HFFc6 (cell line): ENCODE measurements around the gene TNFAIP3. TPM values are rescaled to one million over a fixed set of nuclear protein-coding genes. Genes with fewer than 3 reads are reported as not detected.
A peak's percentile ranks its signal among the peaks of the same experiment; 100 is the strongest.

Source experiments
- DNase-seq: peaks from one replicate; pipeline ENCODE4 v3.0.0-alpha.2; 2018
- H3K27ac Mint-ChIP-seq: 2 replicates; pipeline ENCODE4 v1.8.0; 2020; ENCODE audit warnings: mild to moderate bottlenecking, mixed read lengths
- H3K27me3 Mint-ChIP-seq: 2 replicates; pipeline ENCODE4 v1.8.0; 2021; ENCODE audit warnings: mild to moderate bottlenecking, moderate library complexity, mixed read lengths; ENCODE audit not compliant: insufficient read depth
- H3K36me3 Mint-ChIP-seq: 2 replicates; pipeline ENCODE4 v1.8.0; 2021; ENCODE audit warnings: low read depth, mixed read lengths
- H3K4me1 Mint-ChIP-seq: 2 replicates; pipeline ENCODE4 v1.8.0; 2020; ENCODE audit warnings: low read depth, mixed read lengths
- H3K4me3 Mint-ChIP-seq: 2 replicates; pipeline ENCODE4 v1.8.0; 2020; ENCODE audit warnings: mild to moderate bottlenecking, moderate library complexity, mixed read lengths
- H3K9me3 Mint-ChIP-seq: 2 replicates; pipeline ENCODE4 v1.8.0; 2020; ENCODE audit warnings: mild to moderate bottlenecking, mixed read lengths
- CTCF ChIP-seq: fragments of 200-600 bp; sonication (generic); IDR thresholded peaks from 2 replicates; pipeline ENCODE4 v1.5.0; 2021; ENCODE audit warnings: antibody characterized with exemption, mild to moderate bottlenecking
- total RNA-seq, 6 experiments: library from RNA; stranded (reverse); fragmentation: NEBNext Ultra II Directional; extraction: Animal tissue kit (Norgen Biotek cat#: 25700); gene quantifications; 2 replicates in 1 of 6; 3 replicates in 5 of 6; pipeline ENCODE4 v1.2.3, GENCODE V29; 2021

Gene TNFAIP3
- total RNA-seq, 6 experiments from 2014 or later, result 4.5 to 17.2 (median 7.8) TPM

DNA sequence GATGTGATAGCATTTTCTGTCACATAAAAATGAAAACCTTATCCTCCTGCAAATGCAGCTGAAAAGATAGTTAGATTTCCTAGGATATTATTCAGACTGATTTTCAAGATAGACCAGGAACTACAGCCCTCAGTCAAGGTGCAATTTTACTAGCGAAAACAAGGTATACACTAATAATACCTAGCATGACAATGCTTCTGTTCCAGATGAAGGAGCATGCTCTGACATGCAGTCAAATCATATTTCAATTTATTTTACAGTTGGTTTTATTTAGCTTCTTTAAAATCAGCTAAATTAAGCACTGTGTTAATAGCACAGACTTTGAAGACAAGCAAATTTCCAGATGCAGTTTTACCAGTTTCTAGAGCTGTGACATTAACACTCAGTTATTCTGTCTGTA is 14.2 kb upstream of the TNFAIP3 start:
- DNase-seq, result no peak
- H3K4me1 Mint-ChIP-seq, result peaks cover 39% of the 10 kb centered on the region
- TF ChIP-seq CTCF, result no peak
- H3K27me3 Mint-ChIP-seq, result no peaks in the 10 kb centered on the region; the same call in 1 of the 2 replicates
- peaks cover 4% of the 10 kb centered on the region for H3K36me3 Mint-ChIP-seq
- no peak overlapping the region for H3K27ac Mint-ChIP-seq
- H3K9me3 Mint-ChIP-seq, result no peaks in the 10 kb centered on the region
- H3K4me3 Mint-ChIP-seq, result no peak overlapping the region

DNA sequence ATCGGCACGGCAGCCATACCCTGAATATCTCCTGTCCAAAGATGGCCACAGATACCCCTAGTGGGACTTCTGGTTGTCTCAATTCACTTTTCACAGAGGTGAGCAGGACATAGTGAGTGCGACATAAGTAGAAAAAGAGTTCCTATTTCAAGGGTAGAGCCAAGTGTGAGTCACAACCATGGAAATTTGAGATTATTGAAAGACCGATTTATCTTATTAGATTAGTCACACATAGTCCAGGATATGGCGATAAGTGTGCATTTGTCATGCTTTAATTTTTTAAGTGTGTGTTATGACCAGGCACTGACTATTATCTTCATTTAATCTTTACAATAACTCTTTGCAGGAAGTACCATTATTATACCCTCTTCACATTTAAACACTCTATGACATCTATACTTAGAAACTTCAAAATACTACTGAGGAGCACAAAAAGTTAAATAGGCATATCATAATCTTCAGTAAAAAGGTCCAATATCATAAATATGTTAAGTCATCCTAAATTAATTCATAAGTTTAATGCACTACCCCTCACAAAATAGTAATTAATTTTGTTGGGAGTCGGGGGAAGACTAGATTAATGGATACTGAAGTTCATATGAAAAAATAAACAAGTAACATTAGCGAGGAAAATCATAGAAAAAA is 13.4 kb upstream of the TNFAIP3 start:
- Mint-ChIP-seq H3K27ac (peak overlapping the region; percentile 40; the same call in 1 of the 2 replicates), H3K36me3 (peaks cover 4% of the 10 kb centered on the region), H3K4me3 (no peak overlapping the region; the same call in 1 of the 2 replicates), H3K4me1 (peaks cover 35% of the 10 kb centered on the region), H3K27me3 (no peaks in the 10 kb centered on the region; the same call in 1 of the 2 replicates), H3K9me3 (no peaks in the 10 kb centered on the region)
- peak; percentile 70 for DNase-seq
- no peak for TF ChIP-seq CTCF

GRCh38 chr6:137856138-137856898 is 10.7 kb upstream of the TNFAIP3 start:
- no peak overlapping the region for H3K4me3 Mint-ChIP-seq
- H3K27ac Mint-ChIP-seq, result no peak overlapping the region
- no peak for DNase-seq
- no peaks in the 10 kb centered on the region for H3K9me3 Mint-ChIP-seq
- H3K4me1 Mint-ChIP-seq, result peaks cover 29% of the 10 kb centered on the region
- H3K36me3 Mint-ChIP-seq, result peaks cover 4% of the 10 kb centered on the region
- no peaks in the 10 kb centered on the region; the same call in none of the 2 replicates for H3K27me3 Mint-ChIP-seq
- TF ChIP-seq CTCF, result no peak

- no peak overlapping the region for H3K4me3 Mint-ChIP-seq
- H3K9me3 Mint-ChIP-seq, result no peaks in the 10 kb centered on the region
- peaks cover 8% of the 10 kb centered on the region for H3K4me1 Mint-ChIP-seq
- H3K27ac Mint-ChIP-seq, result no peak overlapping the region
- no peaks in the 10 kb centered on the region; the same call in 1 of the 2 replicates for H3K27me3 Mint-ChIP-seq
- peaks cover 4% of the 10 kb centered on the region for H3K36me3 Mint-ChIP-seq
- no peak for DNase-seq
- TF ChIP-seq CTCF, result no peak
Measured at GRCh38 chr6:137859025-137859424, 8.0 kb upstream of the TNFAIP3 start.

DNA sequence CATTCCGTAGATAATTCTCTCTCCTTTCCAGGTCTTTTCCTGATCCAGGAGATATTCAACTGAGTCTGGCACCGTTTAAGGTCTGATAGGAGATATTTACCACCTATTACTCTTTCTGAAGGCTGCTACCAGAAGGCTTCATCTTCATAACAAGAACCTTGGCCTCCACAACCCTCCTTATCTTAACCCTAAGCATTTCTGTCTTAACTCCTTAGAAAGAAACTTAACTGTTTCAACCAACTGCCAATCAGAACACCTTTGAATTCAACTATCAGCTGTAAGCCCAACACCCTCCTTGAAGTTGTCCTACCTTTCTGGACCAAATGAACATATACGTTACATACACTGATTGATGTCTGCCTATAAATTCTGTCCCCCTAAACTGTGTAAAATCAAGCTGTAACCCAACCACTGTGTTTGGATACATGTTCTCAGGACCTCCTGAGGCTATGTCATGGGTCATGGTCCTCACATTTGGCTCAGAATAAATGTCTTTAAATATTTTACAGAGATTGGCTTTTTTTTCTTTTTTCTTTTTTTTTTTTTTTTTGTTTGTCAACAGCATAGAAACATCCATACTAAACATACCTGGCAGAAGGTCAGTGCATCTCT is 6.6 kb upstream of the TNFAIP3 start:
- Mint-ChIP-seq H3K27me3 (no peaks in the 10 kb centered on the region; the same call in 1 of the 2 replicates), H3K4me1 (peaks cover 6% of the 10 kb centered on the region; the same call in 1 of the 2 replicates)

More for the DNA sequence above, 6.6 kb upstream of the TNFAIP3 start:
- H3K4me3 Mint-ChIP-seq, result no peak overlapping the region
- H3K9me3 Mint-ChIP-seq, result no peaks in the 10 kb centered on the region
- TF ChIP-seq CTCF, result no peak
- DNase-seq, result no peak
- H3K36me3 Mint-ChIP-seq, result peaks cover 4% of the 10 kb centered on the region
- no peak overlapping the region for H3K27ac Mint-ChIP-seq
